HG03196 (cell line): ENCODE results near the gene MEGF6.

Experiments used
- ATAC-seq: cut with Tn5 transposase; IDR thresholded peaks from one replicate; pipeline ENCODE4 v1.9.1; 2021; ENCODE audit not compliant: unreplicated experiment

Gene MEGF6

GRCh38 chr1:3463891-3464648, 147.2 kb downstream of the MEGF6 start:
- no peak for ATAC-seq

- ATAC-seq: no peak
Measured at GRCh38 chr1:3463408-3463863, 147.9 kb downstream of the MEGF6 start.

GRCh38 chr1:3463013-3463385, 148.3 kb downstream of the MEGF6 start:
- ATAC-seq: no peak

GRCh38 chr1:3462356-3463012, 148.8 kb downstream of the MEGF6 start:
- no peak for ATAC-seq

GRCh38 chr1:3461934-3462275, 149.4 kb downstream of the MEGF6 start:
- no peak for ATAC-seq

- no peak for ATAC-seq
Measured at GRCh38 chr1:3461238-3461933, 149.9 kb downstream of the MEGF6 start.

- no peak for ATAC-seq
Measured at GRCh38 chr1:3460672-3461131, 150.6 kb downstream of the MEGF6 start.

- ATAC-seq: no peak
Measured at GRCh38 chr1:3459940-3460671, 151.2 kb downstream of the MEGF6 start.

GRCh38 chr1:3459051-3459908, 152.0 kb downstream of the MEGF6 start:
- no peak for ATAC-seq

GRCh38 chr1:3457910-3458883, 153.1 kb downstream of the MEGF6 start:
- no peak for ATAC-seq

- no peak for ATAC-seq
Measured at GRCh38 chr1:3456964-3457909, 154.1 kb downstream of the MEGF6 start.

GRCh38 chr1:3456449-3456963, 154.8 kb downstream of the MEGF6 start:
- ATAC-seq: no peak

- ATAC-seq: no peak
Measured at GRCh38 chr1:3455670-3456448, 155.4 kb downstream of the MEGF6 start.

- ATAC-seq: no peak
Measured at GRCh38 chr1:3454811-3455618, 156.3 kb downstream of the MEGF6 start.

- ATAC-seq: no peak
Measured at GRCh38 chr1:3453891-3454810, 157.2 kb downstream of the MEGF6 start, which contains the start of gene ARHGEF16. Gene ARHGEF16 (plus strand): TSS chr1:3454665. CDS start chr1:3463085, 8,420 bp downstream.
